ENCODE results near the gene SNED1.

Gene SNED1

DNA sequence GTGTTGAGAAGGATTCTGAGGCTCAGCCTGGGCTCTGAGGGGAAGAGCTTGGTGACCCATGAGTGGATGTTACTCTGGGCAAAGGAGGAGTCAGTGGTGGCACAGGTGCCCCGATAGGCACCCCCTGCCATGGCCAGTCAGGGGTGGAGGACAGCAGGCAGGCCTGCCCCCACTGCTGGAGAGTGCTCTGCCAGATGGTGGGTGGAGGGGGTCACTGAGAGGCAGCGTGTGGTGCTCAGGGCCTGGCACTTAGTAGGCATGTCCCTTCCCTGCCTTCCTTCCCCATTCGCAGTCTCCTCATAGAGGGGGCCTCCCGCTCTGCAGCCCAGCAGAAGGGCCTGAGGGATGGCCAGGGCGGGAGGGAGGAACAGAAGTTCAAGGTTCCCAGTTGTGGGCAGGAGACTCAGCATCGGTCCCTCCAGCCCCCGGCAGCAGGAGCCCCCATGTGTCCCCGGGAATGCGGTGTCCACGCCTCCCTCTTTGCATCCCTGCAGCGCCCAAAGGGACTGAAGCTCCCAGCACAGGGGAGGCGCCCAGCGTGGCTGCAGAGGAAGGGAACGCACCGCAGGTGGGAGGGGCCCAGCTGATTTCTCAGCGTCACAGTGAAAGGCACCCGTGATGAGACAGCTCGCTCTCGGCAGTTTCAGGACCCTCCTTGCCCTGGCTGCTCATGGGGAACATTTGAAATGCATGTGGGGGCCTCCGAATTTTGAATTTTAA, 5.7 kb upstream of the SNED1 start:
- no peak for DNase-seq (ENCODE audit: low read depth)

DNA sequence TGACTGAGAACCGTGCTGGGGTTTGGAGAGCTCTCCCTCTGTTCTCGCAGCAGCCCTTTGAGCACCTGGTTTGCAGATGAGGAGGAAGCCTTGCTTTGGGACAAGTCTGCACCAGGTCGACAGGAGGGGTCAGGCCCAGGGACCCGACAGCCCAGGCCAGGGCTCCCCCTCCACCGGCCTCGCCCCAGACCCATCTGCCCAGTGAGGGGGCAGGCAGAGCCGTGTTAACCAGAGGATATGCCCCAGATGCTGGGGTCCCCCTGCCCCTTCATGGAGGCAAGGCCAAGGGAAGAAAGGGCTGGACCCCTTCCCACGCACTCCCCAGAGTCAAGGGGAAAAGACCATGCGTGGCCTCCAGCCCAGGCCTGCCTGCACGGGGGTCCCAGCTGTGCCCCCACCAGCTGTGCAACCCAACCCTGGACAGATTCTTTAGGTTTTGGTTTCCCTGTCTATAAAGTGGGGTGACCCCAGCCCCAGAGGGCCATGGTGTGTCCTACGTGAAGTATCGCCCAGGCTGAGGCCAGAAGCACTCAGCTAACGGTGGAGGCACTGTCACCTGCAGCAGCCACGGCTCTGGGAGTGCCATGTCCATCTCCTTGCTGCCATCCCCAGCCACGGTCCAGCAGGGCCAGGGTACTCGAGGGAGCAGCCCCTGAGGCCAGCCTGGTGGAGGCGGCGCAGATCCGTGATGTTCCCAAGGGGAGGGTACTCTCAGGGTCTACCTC, 4.8 kb upstream of the SNED1 start:
- DNase-seq (ENCODE audit: low read depth), result no peak

DNA sequence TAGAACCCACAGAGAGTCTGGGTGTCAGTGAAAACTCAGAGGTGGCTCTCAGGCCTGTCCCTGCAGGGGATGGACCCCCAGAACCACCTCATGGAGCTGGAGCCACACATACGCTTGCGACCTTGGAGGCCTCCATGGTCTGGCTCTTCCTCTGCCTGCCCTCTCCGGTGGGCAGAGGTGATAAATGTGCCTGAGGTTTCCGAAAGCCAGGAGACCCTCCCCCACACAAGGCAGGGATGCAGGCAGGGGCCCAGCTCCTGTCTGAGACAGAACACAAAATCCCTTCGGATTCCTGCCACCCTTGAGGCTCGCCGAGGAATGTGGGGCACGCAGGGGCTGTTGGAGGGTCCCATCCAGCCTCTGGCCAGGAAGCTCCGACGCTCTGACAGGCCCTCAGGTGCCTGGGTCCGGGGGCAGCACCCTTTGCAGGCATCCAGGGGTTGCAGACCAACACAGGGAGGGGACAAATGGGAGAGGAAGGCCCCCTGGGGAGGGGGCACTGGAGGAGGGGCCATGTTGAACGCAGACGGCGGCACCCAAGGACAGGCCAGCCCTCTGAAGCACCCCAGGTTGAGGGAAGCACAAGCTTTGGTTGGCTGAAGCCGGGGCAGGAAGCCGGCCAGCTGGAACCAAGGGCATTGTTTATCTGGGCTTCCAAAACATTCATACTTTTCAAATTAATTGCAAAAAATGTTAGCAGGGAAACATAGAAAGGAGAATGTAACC, 4.1 kb upstream of the SNED1 start:
- no peak for DNase-seq (ENCODE audit: low read depth)

DNA sequence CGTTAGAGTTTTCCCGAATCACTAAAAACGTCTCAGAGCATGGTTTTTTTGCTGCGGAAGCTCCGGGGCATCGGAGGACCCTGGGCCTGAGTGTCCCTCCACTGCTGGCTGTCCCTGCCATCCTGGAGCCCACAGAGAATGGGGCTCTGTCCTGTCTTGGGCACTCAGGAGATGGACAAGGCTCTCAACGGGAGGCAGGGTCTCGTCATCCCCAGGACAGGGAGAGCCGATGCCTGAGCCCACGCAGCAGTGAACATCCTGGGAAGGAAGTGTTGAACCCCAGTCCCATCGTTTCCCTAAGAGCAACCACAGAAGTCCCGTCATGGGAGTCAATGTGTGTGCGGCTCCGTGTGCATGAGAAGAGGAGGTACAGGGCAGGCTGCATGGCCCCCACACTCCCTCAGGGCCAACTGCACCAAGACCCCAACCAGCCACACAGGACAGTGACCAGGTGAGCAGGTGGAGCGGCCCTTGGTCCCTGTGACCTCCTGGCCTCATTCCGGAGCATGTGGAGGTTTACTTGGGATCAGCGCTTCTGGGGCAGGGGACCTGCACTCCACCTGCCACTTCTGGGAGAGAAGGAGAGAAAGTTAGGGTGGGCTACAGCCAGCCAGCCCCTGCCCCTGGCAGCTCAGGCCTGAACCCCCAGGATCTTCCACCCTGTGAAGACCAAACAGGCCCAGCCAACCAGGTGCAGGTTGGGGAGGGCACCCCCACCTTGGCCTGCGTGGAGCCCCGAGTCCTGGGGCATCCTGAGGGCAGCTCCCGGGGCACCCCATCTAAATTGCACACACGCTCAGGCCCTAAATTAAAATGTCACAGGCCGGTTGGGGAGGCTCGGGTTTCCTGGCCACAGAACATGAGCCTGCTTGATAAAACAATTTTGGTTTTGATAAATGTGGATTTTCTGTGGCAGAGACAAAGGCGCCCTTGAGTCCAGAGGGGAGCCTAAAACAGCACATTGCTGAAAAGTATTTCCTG, 3.1 kb upstream of the SNED1 start:
- DNase-seq (ENCODE audit: low read depth), result no peak

DNA sequence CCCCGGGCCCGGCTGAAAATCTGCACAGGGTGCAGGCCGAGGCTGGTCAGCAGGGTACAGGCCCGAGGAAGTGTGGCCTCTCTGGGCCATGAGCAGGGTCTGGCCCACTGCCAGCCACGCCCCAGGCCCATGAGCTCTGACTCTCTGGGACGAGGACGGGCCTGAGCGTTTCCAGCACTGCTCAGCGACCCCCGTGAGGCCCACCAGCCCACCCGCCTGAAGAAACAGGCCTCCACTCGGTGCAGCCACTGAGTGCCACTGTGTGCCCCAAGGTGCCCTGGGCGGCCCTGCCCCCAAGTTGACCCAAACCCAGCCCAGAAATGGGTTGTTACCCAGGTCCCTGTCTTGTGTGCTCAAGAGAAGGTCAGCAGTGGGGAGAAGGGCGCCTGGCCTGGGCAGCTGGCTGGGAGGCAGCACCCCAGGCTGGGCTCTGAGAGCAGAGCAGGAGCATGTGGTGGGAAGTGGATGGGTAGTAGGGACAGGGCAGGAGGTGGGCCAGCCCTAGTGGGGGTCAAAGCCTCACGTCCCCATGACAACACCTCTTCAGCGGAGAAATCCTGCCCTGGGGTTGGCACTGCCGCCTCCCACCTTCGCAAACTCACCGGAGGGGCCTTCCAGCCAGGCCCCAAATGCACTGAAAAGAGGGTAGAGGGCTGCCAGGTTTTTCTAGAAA, 2.1 kb upstream of the SNED1 start:
- DNase-seq (ENCODE audit: low read depth), result no peak

DNA sequence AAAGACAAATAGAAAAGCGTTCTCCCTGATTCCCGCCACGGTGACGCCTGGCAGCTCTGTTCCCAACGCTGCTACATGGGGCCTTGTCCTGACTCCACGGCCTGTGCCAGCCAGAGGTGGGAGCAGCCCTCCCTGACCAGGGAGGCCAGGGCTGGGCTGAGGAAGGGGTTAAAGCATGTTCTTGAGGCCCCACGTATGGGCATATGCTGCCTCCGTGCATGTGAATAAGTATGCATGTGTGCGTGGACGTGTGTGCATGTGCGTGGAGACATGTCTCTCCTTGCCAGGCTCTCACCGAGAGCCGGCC, 1.6 kb upstream of the SNED1 start:
- DNase-seq (ENCODE audit: low read depth), result no peak

DNA sequence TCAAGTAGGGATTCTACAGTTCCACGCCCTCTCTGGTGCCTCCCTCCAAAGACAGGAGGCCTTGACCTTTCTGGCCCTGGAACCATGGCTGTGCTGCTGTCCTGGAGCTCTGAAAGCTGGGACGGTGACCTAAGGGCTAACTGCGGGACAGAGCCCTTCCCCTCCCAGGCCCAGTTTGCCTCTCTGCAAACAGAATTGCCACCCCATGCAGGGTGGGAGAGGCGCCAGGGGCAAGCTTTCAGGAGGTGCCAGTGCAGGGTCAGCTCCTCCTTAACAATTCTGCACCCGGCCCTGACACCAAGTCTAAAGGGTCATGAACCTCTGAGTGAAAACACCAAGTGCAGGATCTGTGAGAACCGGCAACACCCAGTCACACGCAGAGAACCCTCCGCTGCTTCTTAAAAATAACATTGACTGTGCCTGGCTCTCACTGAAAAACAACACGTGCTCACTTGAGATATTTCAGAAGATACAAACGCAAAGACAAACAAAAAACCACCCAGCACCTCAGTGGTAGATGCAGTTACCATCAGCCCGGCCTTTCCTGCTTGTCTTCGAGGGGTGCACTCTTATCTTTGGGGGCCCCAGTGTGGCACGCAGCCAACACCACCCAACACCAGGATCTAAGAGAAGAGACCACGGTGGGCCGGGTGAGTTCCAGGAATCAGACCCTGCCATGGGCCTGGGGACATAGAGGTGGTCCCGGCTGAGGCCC, 1.1 kb upstream of the SNED1 start:
- DNase-seq (ENCODE audit: low read depth), result no peak

DNA sequence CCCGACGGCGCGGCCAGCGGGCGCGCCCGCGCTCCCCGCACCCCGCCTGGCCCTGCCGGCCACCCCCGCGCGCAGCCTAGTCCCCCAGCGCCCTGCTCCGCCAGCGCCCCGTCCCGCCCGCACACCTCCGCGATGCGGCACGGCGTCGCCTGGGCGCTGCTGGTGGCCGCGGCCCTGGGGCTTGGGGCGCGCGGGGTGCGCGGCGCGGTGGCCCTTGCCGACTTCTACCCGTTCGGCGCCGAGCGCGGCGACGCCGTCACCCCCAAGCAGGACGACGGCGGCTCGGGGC, 232 bp downstream of the SNED1 start:
- DNase-seq (ENCODE audit: low read depth), result no peak

DNA sequence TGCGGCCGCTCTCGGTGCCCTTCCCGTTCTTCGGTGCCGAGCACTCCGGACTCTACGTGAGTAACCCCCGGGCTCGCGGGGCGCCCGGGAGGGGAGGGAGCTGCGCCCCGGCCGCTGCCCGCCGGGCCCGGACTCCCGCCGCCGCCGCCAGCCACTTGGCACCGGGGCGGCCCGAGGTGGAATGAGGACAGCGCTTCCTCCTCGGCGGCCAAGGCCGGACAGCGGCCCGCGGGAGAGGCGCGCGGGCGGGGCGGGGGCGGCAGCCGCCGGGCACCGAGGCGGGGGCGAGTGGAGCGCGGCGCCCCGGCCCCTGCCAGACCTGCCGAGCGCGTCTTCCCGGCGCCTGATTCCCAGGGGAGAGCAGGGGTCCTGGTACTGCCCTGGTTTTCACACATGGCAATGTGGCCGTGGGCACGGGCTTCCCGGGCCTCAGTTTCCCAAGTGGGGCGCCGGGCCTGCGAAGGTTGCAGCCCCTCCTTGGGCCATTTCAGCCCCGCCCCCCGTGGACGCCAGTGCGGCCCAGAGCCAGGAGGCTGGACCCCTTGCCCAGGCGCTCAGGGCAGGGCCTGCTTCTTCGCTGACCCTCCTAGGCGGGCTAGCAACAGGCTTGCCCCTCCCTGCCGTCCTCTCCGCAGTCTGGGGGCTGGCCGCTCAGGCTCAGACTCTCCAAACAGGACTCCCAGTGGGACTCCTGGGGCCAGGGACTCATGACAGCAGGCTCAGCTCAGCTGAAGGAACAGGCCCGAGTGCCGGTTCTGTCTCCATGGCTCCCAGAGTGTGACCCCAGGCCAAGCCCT, 775 bp downstream of the SNED1 start:
- no peak for DNase-seq (ENCODE audit: low read depth)

DNA sequence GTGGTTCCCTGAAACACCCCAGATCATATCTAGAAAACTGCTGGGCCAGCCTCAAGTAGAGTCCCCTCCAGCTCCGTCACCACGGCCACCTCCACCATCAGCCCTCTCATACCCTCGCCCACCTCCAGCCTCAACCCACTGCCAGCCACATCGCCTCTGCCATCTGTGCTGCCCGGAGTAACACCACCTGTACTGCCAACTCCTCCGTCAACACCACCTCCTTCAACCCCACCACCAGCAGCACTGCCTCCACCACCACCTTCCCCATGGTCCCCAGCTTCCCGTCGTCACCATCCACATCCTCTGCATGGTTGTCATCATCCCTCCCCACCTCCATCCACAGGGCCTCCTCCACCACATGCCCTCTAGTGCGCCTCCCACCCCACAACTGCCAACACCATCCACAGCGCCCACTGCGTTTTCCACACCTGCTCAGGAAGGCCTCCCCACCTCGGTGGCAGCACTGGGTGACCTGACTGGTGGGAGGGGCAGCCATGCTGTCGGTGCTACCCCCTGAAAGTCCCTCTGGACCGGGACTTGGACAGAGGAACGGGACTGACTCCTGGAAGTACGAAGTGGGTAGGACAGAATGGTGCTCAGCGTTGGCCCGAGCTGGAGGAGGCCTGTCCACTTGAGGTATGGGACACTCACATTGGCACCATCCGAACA, 1.6 kb downstream of the SNED1 start:
- DNase-seq (ENCODE audit: low read depth), result no peak

DNA sequence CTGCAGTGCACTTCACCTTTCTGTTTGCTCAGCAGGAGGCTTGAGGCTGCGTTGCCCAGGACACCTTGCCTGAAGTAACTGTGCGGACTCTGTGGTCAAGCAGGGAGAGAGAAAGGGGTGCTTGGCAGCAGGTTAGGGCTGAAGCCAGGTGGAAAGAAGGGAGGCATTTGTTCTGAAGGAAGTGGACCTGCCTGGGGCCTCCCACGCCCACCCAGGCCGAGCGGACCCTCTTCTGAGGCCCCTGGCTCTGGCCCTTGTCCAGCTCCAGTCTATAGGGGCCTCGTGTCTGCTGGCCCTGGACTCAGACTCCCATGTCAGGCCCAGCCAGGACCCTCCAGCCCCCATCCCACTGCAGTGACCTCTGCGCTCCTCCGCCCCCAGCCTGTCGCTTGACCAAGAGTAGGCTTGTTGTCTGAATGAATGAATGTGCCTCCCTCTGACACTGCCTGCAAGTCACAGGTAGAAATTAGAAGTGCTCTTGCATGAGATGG, 2.5 kb downstream of the SNED1 start:
- no peak for DNase-seq (ENCODE audit: low read depth)

DNA sequence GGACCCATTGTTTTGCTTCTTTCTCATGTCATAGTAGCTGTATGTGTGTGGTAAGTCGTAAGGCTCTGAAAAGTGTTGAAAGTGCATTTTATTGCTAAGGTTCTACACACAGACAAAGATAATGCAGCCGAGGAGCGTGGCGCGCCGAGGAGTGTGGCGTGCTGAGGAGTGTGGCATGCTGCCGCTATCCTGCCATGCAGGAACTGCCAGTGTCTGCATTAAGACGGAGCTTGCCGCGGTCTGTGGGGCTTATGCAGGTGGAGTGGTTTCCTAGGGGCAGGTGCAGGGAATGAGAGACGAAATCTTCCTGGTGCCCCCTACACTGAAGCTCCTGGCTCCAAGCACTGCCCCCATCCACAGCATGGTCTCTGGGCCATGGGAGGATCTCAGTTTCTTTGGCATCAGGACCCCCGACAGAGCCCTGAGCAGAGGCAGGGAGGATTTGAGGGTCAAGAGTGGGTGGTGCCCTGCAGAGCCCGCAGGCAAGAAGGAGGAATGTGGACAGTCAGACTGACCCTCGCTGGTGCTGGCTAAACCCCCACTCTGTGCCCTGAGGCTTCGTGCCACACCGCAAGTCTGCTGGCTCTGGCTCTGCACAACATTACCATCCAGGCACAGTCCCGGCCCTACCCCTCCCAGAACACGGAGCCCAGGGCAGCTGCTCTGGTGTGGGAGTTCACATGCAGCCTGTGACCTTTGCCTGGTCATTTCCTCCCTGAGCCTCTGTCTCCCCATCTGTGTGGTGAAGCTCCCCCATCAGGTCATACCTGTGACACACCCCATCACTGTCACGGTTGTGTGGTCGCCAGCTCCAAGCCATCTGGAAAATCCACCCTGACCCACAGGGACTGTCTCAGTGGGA, 3.2 kb downstream of the SNED1 start:
- no peak for DNase-seq (ENCODE audit: low read depth)

DNA sequence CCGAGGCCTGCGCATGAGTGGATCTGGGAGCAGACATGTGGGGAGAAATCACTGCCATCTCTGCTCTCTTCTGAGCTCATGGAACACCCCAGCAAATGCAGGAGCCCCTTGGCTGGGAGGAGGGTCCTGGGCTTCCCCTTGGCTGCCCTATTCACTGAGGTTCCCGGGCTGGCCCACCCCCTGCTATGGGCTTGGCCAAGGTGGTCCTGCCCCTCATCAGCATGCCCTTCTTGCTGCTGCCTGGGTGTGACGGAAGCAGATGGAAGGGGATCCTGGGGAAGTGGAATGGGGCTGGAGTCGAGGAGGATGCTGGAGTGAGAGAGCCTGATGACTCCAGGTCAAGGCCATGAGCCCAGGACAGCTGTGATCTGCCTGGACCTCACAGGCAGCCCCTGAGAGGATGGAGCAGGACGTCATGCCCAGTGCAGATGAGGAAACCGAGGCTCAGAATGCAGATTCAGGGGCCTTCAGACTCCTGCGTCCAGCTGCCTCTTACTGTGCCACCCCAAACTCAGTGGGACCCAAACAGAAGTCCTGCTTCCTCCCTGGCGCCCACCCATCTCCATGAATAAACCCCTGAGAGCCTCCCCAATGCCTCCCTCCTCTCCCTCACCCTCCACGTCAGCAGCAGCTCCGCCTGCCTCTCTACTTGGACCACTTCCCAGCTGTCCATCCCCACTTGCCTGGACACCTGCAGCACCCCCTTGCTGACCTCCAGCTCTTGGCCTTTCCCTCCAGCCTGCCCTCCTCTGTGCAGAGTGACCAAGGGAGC, 4.0 kb downstream of the SNED1 start:
- no peak for DNase-seq (ENCODE audit: low read depth)

DNA sequence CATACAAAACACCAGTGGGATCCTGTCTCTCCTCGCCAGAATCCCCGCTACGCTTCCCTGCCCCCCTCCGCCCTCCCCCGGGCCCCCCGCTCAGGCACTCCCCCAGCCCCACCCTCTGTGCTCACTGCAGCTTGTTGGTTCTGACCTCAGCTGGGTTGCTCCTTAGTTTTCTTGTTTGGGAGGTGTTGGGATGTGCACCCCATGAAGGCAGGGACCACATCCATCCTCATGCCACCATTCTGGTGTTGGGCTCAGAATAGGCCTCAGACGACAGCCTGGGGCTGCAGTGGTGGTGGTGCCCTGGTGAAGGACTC, 4.6 kb downstream of the SNED1 start:
- DNase-seq (ENCODE audit: low read depth), result no peak

DNA sequence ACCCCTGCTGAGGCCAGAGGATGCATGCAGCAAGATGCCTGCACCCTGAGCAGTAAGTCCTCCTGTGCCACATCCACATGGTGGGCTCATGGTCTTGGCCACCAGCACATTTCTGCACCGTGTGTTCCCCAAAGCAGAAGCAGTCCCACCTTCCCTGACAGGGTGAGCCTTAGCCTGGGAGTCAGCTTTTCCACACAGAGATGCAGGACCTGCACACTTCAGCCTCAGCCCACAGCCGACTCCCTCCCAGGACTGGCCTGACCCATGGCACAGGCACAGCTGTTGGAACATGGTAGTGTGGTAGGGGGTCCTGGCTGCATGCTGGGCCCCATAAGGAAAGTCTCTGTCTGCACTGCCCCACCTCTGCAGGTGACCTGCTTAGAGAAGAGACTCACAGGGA, 5.0 kb downstream of the SNED1 start:
- no peak for DNase-seq (ENCODE audit: low read depth)

DNA sequence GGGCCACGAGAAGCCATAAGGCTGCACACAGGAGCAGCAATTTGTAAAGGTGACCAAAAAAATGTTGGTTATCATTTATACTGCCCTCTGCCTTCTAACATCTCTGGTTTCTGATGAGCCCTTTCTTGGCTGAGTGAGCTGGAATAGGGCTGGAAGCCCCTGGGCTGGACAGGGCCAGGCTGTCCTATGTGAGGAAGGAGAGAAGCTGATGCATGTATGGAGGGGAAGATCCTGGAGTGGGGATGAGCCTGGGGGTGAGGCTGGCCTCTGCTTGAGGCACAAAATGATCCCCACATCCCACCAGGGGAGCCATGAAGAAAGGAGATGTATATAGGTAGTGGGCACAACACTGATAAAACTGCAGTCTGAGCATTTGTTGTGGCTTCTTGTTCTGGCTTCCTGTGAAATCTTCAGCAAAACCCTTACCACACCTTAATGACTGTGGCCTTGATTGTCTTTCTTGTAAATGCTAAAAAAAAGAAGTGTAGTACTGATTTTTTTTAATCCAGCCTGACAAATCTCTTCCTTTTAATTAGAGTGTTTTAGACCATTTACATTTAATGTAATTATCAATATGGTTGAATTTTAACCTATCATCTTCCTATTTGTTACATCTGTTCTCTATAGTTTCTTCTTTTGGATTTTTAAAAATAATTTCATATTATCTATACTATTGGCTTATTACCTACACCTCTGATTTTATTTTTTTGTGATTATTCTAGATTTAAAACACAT, 5.6 kb downstream of the SNED1 start:
- no peak for DNase-seq (ENCODE audit: low read depth)

DNA sequence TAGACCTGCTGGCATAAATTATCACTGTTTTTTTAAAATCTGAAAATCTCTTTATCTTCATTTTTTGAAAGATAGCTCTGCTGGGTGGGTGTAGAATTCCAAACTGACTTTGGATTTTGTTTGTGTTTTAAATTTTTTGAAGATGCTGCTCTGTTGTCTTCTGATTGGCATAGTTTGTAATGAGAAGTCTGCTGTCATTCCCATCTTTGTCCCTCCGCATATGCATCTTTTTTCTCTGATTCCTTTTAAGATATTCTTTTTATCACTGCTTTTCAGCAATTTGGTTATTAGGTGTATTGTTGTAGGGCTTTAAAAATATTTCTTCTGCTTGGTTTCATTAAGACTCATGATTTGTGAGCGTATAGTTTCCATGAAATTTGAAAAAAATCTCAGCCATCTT, 7.2 kb downstream of the SNED1 start:
- DNase-seq (ENCODE audit: low read depth), result no peak
